ENCODE measurements around the gene CPVL.

CPVL gene

DNA sequence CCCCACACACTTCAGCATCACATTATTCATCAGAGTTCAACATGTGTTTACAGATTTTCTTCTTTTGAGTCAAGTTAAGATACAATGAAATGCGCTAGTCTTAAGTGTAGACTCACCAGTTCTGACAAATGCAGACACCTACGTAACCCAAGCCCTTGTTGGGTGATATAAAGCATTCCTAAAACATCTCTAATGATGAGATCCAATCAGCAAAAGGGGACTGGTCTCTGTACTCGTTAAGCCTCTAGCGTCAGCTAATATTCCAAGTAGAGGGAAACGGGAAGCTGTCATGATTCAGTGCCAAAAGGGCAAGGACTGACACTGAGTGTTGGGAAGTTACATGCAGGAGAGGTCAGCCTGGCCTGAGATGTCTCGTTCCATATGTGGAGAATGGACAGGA, 149.5 kb downstream of the CPVL start:
- no peak for DNase-seq

DNA sequence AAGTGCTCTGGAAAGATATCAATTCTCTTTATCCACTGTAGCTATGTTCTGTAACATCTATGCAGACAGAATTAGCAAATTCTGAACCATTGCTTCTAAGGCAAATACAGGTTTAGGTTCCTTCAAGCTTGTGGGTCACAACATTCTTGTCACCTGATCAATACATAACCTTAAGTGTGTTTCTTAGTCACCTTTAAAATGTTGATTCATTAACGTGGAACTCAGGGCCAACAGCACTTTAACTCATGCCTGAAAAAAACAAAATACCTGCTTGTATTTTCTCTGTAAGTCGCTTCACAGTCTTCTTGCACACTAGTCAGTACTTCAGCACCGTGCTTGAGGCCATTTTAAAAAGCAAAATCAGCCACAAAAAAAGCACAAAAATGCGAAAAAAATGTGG, 153.0 kb downstream of the CPVL start:
- DNase-seq = no peak

GRCh38 chr7:28992798-28993197, 153.5 kb downstream of the CPVL start:
- DNase-seq = no peak

DNA sequence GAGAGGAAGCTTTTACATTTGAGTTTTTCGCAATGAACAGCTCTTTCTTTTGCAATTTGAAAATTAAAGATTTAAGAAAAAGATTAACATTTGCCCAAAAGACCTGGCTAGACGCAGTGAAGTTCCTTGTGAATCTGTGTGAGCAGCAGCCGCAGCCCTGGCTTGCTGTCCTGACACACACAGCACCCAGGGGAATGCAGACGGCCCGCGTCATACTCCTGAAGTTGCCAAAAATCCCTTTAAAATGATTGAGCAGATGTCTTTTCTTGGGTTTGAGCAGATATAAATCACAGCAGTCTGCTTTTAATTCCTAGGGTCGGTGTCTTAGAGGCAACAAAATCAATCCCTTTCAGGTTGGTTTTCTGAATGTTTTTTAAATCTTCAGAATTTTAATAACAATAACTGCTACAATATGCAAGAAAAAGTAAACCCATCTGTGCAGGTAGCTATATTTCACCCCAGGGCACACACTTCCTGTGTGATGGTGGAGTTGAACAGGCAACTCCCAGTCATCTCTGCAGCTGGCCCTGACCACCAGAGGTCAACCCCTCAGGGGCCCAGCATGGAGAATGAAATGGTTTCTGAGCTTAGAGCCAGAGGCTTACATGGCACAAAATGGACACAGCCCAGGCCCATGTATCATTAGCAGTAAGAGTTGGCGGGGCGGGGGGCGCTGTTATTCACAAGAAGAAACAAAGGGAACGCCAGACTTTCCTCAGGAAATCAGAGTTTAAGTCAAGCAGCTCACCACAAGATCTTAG, 156.0 kb downstream of the CPVL start:
- no peak for DNase-seq

- no peak for DNase-seq
Observed at GRCh38 chr7:28989211-28989980, 156.9 kb downstream of the CPVL start.

DNA sequence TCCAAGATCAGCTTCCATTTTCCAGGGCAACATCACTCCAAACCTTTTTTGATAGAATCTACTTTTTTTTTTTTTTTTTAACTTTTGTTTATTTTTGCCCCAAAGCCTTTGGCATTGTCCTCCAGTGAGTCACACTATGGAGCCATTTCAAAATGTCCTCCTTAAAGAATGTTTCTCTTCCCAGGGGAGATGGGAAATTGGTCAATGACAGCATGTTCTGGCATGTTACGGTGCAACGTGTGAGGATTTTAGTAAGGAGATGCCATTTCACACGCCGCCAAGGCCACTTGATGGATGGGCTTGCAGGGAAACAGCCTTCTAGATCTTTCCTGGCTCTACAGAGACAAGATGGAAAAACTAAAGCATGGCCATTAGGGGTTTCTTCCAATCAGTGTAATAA, 157.5 kb downstream of the CPVL start:
- DNase-seq = no peak

DNA sequence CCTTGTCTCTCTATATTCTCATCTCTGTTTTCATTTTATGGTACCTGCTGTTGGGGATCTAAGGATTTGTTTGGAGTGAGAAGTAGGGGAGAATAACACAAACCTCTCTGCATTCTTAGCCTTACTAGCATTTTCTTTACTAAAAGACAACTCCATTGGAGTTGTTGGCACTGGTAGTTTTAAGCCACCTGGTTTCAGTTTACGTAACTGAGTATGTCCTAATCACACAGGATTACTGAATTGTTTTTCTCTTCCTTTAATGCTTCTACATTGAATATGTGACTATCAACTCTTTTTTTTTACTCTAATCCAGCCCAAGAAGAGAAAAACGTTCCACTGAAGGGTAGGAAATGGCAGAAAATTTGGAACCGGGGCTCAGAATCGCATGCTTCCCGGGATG, 158.2 kb downstream of the CPVL start:
- no peak for DNase-seq

- DNase-seq = no peak
Observed at GRCh38 chr7:28986765-28987110, 159.6 kb downstream of the CPVL start.

DNA sequence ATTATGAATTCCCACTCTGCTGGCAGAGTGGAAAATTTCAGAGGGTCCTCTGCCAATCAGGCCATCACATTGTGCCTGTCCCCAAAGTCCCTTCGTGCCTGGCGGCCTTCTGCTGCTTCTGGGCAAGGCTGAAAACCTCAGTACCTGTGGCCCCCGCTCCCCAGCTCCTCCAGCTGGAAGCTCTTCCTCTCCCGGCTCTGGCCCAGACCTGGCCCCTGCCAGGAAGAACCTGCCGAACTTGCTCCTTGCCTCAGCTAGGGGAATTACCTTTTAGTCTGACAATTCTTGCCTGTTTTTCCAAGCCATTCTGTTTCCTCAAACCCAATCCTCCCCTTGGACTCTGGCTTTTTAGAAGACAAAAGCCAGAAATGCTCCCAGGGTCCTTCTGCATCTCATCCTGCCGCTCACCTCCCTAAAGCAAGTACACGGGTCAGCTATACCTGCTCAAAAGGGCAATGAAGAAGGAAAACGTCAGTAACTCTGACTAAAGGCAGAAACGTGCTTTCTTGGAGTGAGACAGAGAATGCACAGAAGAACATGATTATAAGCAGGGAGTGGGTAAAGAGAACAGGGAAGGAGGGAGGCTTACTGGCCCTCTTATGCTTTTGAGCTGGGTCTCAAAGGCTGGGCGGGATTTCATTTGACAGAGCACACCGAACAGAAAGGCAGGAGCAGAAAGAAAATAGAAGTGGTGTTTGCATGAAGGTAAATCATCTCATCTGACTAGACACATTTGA, 160.1 kb downstream of the CPVL start:
- DNase-seq = no peak

- no peak for DNase-seq
Observed at GRCh38 chr7:28984631-28985030, 161.7 kb downstream of the CPVL start.

- DNase-seq = no peak
Observed at GRCh38 chr7:28984217-28984616, 162.1 kb downstream of the CPVL start.

- no peak for DNase-seq
Observed at GRCh38 chr7:28983396-28984190, 162.7 kb downstream of the CPVL start.

GRCh38 chr7:28981161-28981465, 165.2 kb downstream of the CPVL start:
- no peak for DNase-seq

GRCh38 chr7:28980451-28981160, 165.7 kb downstream of the CPVL start:
- no peak for DNase-seq

DNA sequence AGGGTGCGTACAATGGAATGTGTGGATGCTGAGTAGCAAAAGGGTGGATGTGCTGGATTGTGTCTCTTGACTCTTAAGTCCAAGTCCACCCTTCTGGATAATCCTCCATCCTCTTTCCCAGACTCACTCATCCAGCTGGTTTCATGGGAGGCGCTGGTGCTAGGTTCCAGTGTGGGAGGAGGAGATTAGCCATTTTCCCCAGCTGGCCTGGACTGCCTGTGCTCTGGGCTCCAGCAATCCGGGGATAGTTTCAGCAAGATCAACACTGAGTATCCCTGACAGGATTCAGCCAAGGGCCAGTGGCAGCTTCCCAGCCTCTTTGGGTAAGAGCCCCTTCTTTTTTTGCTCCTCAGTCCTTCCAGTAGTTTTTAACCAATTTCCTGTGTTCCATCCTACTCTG, 166.6 kb downstream of the CPVL start:
- no peak for DNase-seq

- no peak for DNase-seq
Observed at GRCh38 chr7:28977881-28978280, 168.5 kb downstream of the CPVL start.

- no peak for DNase-seq
Observed at GRCh38 chr7:28976022-28976421, 170.3 kb downstream of the CPVL start.

DNA sequence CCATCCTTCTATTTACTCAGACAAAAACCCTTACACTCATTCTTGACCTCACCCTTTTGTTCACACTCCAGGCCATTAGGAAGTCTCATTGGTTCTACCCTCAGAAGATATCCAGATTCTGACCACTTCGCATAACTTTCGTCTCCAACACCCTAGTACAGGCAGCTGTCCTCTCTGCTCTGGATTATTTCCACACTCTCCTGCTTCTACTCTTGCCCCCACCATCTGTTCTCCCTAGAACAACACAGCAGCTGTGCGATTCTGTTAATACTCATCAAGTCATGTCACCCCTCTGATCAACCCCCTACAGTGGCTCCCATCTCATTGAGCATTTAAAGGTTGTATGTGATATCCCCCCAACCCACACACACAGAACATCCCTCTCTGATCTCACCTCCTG, 172.7 kb downstream of the CPVL start:
- no peak for DNase-seq

DNA sequence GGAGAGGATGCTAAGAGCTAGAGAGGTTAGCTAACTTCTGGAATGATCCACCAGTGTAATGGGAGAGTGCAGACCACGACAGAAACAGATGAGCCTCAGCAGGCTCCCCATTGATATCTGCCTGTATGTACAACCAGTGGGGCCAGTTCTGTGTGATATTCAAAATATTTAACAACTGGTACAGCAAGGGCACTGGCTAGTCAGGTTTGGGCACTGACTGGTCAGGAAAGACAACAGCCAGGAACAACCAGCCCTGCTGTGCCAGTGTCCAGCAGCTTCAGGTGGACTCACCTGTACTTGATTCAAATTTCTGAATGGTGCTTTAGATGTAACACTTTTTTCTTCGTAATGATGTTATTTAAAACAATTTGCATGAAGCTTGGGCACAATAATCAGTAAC, 182.3 kb downstream of the CPVL start:
- DNase-seq = no peak

- DNase-seq = no peak
Observed at GRCh38 chr7:28961972-28962371, 184.4 kb downstream of the CPVL start.

DNA sequence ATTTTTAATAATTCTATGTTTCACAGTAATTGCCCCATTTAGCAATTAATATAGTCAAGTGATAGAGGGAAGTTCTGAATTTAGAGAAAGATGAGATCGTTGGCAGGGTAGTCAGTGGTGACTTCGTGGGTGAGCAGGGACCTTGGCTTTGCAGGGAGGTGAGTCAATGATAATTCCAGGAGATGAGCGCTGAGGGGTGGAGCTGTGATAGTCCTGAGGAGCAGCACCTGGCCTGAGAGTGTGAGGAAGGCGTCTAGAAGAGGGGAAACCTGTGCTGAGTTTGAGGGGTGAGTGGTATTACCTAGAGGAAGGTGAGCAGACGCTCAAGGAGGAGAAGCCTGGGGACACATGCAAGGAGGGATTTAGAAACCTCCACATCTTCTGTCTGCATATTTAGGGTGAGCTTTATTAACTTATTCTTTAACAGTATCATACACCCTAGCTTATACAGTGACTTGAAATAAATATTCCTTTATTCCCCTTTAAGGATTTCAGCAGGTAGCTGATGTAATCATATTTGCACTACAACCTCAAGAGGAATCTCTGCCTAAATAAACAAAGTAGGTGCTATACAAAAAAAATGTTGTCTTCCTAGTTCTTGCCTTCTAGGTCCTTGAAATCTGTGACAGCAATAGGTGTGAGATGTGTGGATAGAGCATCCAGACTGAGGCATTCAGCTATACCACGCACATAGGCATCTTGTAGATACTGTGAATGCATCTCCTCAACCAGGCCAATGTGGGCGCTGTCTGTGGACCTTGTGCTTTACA, 186.1 kb downstream of the CPVL start:
- DNase-seq = no peak

DNA sequence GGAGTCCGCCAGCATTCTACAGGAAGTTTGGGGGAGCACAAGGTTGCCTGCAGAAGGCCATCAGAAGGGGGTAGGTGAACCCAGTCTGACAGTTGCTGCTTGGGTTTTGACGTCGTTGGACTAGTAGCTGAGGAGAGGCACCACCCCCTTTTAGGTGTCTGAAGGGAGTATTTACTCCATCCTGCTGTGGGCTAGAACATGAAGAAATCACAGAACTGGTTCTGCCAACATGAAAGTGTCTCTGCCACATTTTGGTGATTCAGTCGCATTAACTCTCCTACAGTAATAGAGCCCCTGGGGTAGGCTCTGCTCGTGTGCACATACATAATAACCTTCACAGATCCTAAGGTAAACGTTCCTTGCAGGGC, 187.4 kb downstream of the CPVL start:
- DNase-seq = no peak
